CD1c-positive myeloid dendritic cell (primary cell): ENCODE results near the gene ENKUR.

Experiments
- DNase-seq: peaks from one replicate; pipeline ENCODE4 v3.0.0-alpha.2; 2016; ENCODE audit errors: extremely low spot score

The ENKUR gene

DNA sequence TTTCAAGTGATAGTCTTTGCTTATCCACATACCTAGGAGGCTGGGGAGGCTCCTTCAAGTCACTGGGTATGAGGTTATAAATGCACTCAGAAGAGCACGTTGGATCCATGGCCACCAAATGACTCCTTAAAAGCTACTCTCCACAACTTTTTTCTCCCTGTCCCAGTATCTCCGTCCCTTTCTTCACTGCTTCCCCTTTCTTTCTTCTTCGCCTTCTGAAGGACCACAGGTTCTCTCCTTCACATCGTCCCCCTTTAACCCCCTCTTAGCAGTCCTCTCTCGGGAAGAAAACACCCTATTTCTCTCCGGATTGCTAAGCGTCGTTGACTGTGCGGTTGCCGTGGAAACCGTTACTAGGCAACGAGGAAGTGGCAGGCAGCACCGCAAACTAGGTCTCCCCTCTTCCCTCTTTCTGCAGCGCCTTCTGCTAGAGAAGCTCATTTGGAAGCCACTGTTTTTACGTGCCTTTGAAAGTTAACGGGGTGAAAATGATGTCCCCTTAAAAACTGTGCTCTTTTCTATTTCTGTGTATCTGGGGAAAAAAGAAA, at the start of gene ENKUR:
Gene ENKUR (minus strand): TSS at position 331 of the 548 bp plus-strand sequence. CDS start 222 bp downstream, at position 109.
- peak; percentile 95 for DNase-seq

DNA sequence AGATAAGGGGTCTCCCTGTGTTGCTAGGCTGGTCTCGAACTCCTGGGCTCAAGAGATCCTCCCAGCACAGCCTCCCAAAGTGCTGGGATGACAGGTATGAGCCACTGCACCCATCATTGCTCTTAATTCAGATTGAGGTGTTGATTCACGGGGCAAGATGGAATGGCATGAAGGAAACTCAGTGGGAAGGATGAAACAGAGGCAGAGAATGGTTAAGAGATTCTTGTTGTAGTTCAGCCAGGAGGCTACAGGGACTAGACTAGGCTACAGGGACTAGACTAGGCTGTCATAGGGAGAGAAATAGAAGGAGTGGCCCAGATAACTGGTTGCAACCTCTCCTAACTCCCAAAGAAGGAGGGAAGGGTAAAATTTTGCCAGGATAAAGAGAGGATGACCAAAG, 48.4 kb upstream of the ENKUR start:
- no peak for DNase-seq

DNA sequence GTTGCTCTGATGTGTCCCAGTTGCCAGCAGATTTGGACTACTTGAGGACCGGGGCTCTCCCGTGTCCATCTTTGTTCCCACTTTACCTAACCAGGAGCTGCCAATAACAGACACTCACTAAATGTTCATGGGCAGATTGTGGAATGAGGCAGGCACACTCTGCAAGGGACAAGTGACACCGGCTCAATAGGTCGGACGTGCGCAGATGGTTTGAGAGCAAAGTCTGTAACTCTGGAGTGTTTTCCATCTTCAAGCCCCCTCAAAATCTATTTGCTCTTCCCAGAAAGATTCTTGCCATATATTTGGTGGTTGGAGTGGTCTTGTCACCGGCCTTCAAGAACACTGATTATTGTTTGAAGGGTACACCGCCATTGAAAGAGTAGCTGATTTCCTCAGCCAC, 47.7 kb upstream of the ENKUR start:
- no peak for DNase-seq

- DNase-seq, result no peak
Observed at GRCh38 chr10:25063157-25063556, 47.2 kb upstream of the ENKUR start.

DNA sequence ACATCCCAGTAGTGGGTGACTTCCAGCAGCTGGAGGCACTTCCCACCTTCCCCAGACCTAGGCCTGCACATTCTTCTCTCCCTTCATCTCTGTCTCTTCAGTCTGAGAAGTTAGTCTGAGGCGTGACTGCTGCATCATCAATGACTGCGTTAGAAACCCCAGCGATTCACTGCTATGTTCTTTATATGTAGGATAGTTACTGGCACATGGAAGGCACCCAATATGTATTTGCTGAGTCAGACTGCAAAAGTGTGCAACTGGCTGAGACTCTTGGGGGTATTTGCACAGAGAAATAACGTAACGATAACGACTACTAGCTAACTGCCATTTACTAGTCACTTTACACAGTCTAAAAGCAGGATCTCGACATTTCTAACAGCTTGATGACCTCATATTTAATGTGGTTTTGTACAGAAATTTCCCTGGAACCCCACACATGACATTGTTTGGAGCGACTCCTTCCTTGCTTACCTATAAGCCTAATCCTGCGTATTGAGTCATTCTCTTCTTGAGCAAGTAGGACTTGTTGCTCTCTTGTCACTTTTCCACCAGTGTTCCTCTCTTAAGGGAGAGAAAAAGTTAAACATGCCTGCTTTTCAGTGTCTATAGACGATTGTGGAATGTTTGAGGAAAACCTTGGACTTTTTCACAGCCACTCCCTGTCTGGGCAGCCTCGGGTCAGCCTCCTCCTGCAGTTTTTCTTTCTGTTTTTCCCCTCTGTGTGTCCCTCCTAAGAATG, 45.9 kb upstream of the ENKUR start:
- no peak for DNase-seq

- DNase-seq, result no peak
Observed at GRCh38 chr10:25061125-25061524, 45.2 kb upstream of the ENKUR start.

- no peak for DNase-seq
Observed at GRCh38 chr10:25059990-25060389, 44.0 kb upstream of the ENKUR start.

DNA sequence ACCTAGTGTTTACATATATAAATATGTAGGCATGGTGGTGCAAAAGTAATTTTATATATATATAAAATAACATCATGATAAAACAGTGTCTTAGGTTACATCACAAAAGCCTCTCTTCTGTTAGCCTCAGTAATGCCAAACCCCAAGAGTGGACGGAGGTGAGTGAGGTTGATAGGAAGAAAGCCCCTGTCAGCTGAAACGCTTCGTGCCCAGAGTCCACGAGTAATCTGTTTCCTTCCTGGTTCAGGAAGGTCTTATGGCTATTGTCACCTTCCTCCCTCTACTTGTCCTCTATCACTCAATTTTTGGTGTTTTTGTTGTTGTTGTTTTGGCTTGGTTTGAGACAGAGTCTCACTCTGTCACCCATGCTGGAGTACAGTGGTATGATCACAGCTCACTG, 41.9 kb upstream of the ENKUR start:
- no peak for DNase-seq

- no peak for DNase-seq
Observed at GRCh38 chr10:25056726-25057125, 40.8 kb upstream of the ENKUR start.

- DNase-seq, result no peak
Observed at GRCh38 chr10:25052012-25052411, 36.1 kb upstream of the ENKUR start.

GRCh38 chr10:25050402-25050801, 34.4 kb upstream of the ENKUR start:
- no peak for DNase-seq

DNA sequence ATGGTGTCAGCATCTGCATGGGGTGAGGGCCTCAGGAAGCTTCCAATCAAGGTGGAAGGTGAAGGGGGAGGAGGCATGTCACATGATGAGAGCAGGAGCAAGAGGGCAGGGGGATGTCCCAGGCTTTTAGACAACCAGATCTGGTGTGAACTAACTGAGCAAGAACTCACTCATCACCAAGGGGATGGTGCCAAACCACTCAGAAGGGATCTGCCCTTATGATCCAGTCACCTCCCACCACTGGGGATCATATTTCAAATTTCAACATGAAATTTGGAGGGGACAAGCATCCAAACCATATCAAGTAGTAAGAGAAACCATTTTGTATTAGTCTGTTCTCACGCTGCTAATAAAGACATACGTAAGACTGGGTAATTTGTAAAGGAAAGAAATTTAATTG, 34.0 kb upstream of the ENKUR start:
- no peak for DNase-seq

- no peak for DNase-seq
Observed at GRCh38 chr10:25048450-25048849, 32.5 kb upstream of the ENKUR start.

DNA sequence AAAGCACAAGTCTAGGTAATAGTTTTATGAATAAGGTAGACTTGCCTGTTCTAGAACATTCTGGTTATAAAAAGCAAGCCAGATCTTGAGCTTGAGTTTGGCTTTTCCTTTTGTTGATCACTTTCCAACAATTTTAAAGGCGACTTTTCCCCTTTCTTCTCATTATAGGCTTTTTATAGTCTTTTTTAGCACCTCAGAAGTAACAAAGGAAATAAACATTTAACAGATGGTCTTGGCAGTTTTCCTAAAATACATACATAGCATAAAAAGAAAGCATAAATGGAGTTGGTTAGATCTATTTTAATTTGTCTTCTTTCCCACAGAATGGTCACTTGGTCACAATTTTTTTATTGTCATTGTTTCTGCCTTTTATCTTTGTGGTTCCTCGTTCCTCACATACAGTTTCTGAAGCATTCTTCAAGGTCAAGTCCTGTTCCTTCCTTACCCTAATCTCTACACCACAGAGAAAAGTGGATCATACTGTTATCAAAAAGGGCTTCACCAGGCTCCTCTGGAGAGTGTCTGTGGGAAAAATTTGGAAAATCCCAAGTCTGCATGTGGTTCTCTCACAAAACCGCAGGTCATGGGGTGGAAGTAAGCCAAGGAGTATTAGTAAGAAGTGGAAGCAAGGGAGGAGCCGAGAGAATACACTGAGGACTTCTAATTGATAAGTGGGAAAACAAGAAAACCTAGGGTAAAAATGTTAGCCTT, 31.8 kb upstream of the ENKUR start:
- DNase-seq, result no peak

- DNase-seq, result no peak
Observed at GRCh38 chr10:25047088-25047487, 31.1 kb upstream of the ENKUR start.

GRCh38 chr10:25046641-25047040, 30.7 kb upstream of the ENKUR start:
- no peak for DNase-seq

- no peak for DNase-seq
Observed at GRCh38 chr10:25039531-25039930, 23.6 kb upstream of the ENKUR start.

DNA sequence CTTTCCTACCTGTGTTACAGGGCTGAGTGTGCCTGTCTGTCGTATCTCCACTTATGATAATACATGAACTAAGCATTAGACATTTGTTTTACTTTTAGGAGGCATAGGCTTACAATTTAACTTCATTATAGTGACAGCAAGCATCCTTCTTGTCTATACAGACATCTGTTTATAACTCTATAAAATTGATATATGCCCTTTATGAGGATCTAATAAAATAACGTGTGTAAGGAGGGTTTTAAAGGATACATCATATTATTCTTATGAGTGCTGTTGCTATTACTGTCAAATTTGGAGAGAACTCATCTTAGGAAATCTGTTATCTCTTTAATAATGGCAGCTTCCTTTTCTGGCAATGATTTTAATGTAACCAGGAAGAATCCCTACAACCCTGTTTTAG, 22.4 kb upstream of the ENKUR start:
- no peak for DNase-seq

DNA sequence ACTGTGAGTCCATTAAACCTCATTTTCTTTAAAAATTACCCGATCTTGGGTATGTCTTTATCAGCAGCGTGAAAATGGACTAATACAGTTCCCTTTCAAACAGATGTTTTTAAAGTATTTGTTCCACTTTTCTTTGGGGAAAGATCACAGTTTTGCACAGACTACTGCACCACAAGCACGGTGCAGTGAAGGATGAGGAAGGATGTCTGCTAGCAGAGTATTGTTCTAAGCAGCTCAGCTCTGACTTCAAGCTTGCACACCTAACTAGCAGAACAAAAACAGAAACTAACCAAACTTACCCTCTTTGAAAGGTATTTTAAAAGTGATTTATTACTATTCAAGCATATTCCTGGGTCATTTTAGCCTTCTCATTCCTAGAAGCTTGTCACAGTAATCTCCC, 20.4 kb upstream of the ENKUR start:
- DNase-seq, result no peak

DNA sequence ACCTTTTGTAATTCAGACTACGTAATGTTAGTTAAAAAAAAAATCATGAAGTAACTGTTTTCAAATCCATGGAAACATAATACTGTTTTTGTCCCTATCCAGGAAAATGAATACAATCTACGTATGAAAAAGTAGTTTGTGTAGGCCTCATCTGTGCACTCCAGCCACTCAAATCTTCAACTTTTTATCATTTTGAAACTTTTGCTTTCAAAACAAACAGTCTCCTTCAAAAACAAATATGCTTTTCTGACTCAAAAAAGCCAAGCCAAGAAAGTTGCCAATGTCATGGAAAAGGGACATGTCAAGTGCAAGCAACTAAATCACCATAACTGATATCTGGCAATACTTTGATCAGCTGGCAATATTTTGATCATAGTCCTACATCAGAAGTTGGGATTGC, 13.6 kb upstream of the ENKUR start:
- no peak for DNase-seq

DNA sequence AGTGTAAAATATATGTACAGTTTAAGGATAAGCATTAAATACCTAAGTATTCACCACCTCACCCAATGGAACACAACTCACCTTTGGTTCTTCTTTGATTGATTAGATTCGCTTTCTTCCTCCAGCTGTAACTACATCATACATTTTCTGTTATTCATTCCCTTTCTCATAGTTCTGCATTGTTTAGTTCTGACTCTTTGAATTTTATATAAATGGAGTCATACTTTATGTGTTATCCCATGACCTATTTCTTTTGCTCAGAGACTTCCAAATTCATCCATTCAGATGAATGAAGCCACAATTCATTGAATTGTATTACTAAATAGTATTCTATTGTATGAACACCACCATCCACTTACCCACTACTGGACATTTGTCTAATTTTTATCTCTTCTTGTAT, 12.8 kb upstream of the ENKUR start:
- DNase-seq, result no peak

GRCh38 chr10:25026463-25026862, 10.5 kb upstream of the ENKUR start:
- DNase-seq, result no peak

DNA sequence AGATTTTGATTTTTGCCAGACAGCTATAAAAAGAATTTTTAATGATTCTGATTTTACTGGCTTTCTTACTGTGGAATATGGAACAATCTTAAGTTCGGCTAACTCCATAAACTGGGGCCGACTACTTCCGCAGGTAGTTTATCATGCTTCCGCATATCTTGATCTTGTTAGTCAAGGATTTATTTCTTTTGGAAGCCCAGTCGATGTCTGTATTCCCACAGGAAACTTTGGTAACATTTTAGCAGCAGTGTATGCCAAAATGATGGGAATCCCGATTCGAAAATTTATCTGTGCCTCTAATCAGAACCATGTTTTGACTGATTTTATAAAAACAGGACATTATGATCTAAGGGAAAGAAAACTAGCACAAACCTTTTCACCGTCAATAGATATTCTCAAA, 8.6 kb upstream of the ENKUR start:
- DNase-seq, result no peak
